ENCODE results near the gene KDM4C.

DNA sequence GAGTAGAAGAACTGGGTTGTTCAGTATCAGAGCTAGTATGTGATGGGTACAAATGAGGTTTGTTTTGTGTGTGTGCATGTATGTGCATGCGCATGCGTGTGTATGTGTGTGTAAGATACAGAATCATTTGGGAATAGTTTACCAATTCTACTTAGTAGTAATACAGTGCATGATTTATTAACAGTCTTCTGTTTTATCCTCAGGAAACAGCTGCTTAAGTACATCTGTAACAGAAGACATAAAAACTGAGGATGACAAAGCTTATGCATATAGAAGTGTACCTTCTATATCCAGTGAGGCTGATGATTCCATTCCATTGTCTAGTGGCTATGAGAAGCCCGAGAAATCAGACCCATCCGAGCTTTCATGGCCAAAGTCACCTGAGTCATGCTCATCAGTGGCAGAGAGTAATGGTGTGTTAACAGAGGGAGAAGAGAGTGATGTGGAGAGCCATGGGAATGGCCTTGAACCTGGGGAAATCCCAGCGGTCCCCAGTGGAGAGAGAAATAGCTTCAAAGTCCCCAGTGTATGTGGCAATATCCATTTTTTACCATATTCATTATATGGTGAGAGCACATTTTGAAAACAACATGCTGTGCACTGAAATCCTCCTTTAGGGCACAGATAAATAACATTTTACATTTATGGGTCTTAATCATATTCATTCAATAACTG, 228.5 kb downstream of the KDM4C start:
- no peak for TF ChIP-seq EZH2 (IDR thresholded peaks at IDR 0.05; ENCODE audit: low read length)
- TF ChIP-seq, protein P1, sequence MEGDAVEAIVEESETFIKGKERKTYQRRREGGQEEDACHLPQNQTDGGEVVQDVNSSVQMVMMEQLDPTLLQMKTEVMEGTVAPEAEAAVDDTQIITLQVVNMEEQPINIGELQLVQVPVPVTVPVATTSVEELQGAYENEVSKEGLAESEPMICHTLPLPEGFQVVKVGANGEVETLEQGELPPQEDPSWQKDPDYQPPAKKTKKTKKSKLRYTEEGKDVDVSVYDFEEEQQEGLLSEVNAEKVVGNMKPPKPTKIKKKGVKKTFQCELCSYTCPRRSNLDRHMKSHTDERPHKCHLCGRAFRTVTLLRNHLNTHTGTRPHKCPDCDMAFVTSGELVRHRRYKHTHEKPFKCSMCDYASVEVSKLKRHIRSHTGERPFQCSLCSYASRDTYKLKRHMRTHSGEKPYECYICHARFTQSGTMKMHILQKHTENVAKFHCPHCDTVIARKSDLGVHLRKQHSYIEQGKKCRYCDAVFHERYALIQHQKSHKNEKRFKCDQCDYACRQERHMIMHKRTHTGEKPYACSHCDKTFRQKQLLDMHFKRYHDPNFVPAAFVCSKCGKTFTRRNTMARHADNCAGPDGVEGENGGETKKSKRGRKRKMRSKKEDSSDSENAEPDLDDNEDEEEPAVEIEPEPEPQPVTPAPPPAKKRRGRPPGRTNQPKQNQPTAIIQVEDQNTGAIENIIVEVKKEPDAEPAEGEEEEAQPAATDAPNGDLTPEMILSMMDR (optimal IDR thresholded peaks at IDR 0.05 in 1 of 3, IDR thresholded peaks at IDR 0.05 in 1 of 3, conservative IDR thresholded peaks at IDR 0.05 in 1 of 3; ENCODE audit: extremely low read depth in 1 of 3, insufficient read depth in 2 of 3, low read length in 3 of 3), result no peak
